ENCODE data around the gene HIPK2.

The HIPK2 gene

DNA sequence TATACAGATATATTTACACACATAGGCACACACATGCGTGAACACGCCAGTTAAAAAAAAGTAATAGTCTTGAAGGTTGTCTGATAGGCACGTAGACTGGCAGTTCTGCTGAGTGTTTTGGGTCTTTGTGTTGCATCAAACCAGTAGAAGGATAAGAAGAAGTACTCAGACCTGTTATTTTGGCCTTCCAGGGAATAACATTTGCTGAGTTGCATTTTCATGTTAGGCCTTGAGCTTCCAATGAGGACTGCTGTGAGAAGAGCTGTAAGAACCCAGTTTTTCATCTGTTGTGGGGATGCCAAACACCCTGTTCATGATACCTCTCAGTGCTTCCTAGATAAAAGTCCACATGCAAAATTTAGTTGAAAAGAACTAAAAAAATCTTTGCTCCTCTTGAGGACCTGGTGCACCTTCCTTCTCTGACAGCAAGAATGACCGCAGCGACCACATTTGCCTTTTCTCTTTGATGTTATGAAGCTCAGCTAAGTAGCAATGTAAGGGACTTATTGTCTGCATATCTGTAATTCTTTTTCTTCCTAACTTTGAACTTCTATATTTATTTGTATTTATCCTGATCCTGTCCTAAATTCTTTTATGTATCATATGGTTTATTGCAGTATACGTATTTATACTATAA, 27.2 kb downstream of the HIPK2 start:
- no peak for DNase-seq

GRCh38 chr7:139749545-139749944, 28.3 kb downstream of the HIPK2 start:
- DNase-seq, result no peak

DNA sequence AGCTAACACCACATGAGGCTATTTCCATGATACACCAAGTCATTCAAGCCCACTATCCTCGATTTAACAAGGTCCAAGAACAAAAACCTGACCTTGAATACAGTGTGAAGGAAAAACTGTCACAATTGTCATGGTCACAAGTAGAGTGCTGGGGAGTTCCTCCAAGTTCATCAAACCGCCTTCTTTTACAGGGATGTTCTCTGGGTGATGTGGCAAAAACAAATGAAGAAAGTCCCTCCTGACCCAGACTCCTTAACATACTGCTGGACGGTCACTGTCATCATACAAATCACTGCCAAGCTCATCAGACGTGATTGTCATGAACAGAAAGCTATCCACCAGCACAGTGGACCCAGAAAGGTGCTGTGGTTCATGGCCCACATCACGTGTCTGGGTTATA, 28.9 kb downstream of the HIPK2 start:
- DNase-seq, result no peak

GRCh38 chr7:139748373-139748765, 29.4 kb downstream of the HIPK2 start:
- DNase-seq, result no peak

DNA sequence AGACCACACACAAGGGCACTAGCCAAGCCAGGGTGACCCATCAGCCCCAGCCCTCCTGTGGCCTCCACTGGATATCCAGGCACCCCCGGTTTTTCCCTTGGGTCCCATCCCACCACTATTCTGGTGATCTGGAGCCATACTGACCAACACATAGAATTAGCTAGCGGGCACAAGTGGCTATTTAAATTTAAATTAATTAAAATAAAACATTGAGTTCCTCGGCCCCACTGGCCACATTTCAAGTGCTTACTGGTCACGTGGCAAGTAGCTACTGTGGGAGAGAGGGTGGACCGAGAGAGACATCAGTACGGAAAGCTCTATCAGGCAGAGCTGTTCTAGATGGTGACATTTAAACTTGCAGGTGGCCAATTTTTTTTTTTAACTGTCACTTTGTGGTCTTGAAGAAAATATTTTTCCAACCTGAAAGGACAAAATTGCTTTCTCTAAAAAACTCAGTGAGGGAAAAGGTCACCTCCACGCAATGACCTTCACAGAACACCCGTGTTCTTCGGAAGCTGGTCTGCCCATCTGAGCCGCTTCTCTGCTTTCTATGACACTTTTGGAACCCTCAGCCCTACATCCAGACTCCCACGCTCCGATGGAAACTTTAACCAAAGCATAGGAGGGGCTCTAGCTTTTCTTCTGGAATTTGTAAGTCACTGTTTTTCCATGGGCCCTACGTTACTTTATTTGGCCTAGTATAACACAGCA, 30.0 kb downstream of the HIPK2 start:
- no peak for DNase-seq

GRCh38 chr7:139746652-139747051, 31.1 kb downstream of the HIPK2 start:
- DNase-seq, result no peak

DNA sequence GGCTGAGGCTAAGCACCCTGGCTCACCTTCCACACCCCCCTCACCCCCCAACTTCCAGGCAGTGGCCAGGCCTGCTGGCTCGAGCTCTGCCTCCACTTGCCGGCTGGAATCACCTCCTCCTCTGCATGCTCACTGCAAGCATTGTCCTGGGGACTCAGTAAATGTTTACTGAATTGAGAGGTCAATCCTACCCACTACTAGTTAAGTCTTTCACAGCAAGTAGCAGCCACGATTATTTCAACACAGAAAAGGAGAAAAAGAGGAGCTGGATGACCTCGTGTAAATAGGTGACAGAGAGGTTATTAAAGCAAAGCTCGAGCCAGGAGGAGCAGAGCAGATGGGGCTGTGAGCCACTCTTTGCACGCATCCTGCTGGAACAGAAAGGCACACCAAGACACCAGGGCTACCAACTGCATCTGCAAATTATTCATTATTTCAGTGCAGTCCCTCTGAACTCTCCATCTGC, 32.1 kb downstream of the HIPK2 start:
- DNase-seq, result no peak

- DNase-seq, result no peak
These were observed 32.8 kb downstream of the HIPK2 start for GRCh38 chr7:139744768-139745677.

GRCh38 chr7:139743967-139744767, 33.6 kb downstream of the HIPK2 start:
- no peak for DNase-seq

GRCh38 chr7:139743267-139743966, 34.4 kb downstream of the HIPK2 start:
- DNase-seq, result no peak

DNA sequence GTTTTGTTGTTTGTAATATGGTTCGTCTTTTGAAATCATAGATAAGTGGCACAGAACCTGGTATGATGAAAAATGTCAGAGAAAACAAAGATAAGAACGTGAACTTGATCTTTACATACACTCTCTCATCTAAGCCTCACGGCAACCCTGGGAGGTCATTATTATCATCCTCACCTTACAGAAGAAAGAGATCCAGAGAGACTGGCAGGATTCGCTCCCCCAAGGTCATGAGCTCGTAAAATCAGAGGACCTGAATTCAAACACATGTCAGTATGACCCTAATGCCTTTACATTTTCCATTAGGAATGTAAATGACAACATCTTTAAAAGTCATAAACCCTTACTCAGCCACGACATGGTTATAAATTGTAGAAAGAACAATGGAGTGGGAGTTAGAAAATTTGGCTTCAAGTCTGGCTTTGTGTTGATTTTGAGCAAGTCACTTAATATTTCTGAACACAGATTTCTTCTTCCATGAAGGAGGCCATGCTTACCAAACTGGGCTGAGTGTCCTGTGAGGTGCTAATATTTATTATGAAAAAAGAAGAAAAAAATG, 35.9 kb downstream of the HIPK2 start:
- no peak for DNase-seq

DNA sequence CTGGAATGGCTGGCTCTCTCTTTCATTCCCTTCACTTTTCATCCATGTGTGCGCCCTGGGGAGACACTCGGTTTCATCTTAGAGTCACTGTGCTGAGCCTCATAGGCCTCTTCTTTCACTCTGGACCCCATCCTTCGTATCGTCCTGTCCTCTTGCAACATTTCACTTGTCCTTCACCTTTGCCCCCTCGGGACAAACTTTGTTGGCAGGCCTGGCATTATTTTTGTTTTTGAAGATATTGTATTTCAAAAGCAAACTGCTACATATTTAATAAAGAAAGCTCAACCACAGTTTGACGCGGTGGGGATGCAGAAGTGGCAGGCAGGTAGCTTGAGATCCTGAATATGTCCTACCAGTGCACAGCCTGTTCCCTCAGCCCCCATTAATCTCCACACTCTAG, 36.6 kb downstream of the HIPK2 start:
- no peak for DNase-seq

- peak; percentile 13 for DNase-seq
These were observed 37.8 kb downstream of the HIPK2 start for GRCh38 chr7:139739863-139740597.

GRCh38 chr7:139738772-139739171, 39.0 kb downstream of the HIPK2 start:
- no peak for DNase-seq

DNA sequence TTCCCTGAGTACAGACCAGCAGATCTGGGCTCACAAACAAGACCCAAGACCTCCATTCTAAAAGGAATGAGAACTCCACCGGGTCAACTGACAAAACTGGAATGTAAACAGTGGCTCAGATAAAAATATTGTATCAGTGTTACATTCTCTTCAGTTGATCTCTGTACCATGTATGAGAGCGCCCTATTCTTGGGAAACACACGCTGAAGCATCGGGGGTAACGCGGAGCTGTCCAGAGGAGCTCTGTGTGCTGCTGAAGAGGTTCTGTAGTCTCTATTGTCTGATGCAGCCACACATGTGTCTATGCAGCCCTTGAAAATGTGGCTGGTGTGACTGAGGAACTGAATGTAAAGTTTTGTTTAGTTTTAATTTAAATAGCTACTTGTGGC, 39.7 kb downstream of the HIPK2 start:
- DNase-seq, result no peak

DNA sequence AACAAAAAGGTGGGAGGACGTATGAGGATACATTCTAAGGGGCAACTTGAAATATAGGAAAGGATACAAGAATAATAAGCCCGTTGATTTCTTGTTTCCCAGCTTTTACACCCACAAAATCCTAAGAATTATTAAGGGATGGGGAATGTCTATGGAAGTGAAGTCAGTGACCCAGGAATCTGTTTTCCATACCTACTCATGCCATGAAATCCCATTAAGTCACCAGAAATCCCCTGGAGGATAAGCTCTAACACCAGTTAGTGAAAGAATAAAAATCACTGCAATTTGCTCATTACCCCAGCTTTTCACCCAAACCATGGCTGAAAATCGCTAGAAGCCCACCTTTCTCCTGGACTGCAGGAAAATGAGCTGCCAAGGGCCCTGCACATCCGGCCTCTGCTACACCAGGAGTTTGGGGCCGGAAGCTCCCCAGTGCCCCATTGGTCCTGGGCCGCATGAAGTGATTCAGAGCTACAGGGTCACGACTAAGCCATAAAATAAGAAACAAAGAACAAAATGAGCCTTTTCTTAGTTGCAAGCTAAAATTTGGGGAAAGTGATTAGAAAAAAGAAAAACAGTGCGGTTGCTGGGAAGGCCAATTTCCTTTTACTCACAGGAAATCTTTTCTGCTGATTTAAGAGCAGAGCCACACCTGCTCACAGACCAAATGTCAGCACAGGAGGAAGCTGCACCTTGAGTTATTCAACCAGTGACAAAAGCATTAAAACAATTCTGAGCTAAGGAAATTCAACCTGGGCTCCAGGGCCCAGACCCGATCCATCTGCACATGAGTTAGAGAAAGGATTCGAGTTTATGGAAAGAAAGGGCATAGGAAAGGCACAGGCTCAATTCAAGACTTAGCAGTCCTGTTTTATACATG, 40.3 kb downstream of the HIPK2 start:
- no peak for DNase-seq

GRCh38 chr7:139735912-139736595, 41.7 kb downstream of the HIPK2 start:
- no peak for DNase-seq

DNA sequence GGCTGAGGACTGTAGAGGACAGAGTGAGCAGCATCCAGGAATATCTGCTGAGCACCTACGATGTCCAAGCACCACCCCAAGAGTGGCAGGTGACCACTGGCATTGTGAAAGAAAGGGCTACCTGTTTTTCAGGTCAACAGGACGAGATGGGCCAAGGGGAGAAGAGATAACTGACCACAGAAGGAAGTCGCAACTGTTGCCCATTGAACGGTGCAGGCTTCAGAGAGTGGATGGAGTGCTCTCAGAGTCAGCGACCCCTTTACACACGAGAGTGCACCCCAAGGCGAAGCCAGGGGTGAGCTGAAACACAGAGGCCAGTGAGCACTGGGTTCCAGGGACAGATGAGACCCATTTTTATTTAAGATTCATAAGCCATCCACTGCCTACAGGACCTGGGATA, 42.3 kb downstream of the HIPK2 start:
- no peak for DNase-seq

DNA sequence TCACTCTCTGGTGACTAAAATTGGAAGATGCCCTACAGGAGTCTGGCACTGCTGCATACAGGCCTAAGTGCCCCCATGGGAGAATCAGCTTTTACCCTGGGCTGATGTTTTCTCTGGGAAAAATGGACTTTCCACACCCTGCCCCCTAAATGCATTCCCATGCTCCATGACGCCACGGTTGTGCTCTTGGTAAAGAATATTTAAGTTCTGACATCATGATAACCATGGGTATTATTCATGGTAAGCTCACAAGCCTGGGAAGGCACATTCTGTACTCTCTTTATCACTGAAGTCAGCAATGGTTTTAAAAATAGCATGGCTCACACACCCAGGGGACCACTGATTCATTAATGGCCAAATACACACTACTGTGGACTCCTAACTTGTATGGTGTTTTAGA, 43.4 kb downstream of the HIPK2 start:
- no peak for DNase-seq

Data from NCI-H446 treated with DMSO at 0.1 percent for 48 hours (cell line).